GM21360 (cell line): Measurements from ENCODE around the gene VSIG4.

Experiments
- ATAC-seq: cut with Tn5 transposase; IDR thresholded peaks from one replicate; pipeline ENCODE4 v1.9.1; 2021; ENCODE audit warnings: mild to moderate bottlenecking, moderate library complexity; ENCODE audit not compliant: unreplicated experiment

VSIG4 gene

GRCh38 chrX:66024570-66024969, 15.3 kb downstream of the VSIG4 start:
- no peak for ATAC-seq

- no peak for ATAC-seq
Measured at GRCh38 chrX:66024092-66024467, 15.8 kb downstream of the VSIG4 start.

DNA sequence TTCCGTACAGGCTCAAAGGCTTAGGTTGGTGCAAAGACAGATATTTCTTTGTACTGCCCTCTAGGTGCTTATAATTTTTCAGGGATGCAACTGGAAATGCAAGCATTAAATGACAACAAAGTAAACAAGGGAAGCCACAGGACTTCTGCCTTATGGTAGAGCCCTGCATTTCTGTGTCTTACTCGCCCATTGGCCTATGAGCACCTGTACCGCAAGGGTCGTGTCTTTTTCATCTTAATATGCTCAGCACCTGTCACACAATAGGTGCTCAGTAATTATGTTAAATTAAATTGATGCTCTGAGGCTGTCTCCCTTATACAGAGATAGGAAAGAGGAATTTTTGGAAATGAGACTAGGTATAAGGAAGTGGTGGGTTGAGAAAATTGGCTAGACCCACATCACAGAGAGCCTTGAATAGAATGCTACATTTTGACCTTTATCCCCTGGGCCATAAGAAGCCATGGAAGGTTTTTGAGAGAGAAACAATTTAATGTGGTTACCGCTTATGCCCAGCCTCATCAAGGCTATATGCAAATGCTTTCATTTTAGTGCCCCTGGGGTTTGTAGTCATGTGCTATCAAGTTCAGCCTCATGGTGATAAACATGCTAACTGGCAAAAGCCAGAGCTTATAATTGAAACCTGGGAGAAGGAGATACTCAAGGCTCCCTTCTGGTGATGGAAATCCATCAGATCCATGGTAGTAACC, 16.3 kb downstream of the VSIG4 start:
- no peak for ATAC-seq

GRCh38 chrX:66022632-66023384, 17.1 kb downstream of the VSIG4 start:
- no peak for ATAC-seq

DNA sequence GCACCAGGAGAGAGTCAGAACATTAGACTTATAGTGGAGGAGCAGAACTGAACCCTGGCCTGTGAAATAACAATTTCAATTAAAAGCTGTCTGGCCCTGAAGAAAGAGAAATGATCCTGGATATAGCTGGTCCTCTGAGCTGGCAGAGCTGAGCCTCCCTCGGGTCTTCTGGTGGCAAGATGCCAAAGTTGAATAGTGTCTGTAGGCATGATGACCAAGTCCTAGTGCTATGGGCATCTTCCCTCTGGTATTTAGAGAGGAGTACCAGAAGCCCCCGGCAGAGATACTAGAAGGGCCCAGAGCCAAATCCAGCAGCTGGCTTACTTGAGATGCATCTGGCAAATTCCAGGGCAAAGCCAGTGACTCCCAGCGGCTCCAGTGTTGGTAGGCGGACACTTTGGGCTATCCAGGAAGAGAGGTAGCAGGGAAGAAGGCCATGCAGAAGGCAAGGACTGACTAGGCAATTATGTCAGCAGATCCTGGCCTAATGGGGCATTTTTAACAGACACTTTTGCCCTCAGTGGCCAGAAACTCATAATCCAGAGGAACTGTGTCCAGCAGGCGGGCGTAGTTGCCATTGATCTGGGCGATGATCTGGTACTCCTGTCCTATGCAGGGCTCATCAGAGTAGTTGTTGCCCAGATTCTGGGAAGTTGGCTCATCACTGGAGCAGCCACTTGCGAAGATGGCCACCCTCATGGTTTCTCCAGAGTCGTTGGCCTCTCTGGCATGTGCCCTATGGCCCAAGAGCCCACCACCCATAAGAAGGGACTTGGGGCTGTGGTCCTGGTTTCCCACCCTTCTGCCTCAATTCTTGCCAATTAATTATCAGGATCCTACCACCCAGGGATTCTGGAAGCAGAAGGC, 17.9 kb downstream of the VSIG4 start:
- no peak for ATAC-seq

DNA sequence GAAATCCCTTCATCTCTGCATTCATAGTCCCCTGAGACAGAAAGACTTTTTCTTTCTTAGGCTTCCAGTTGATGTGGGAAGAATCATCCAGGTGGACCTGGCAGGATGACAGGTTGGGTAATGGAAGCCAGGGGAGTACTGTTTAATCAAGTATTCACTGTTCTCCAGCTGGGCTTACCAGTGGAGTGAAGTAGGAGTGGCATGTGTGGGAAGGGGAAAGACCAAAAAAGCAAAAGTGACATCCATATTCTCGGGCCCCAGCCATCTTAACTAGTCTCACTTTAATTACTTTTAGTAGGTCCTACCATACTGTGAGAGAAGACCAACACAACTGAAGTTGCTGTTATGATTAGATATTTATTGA, 18.5 kb downstream of the VSIG4 start:
- ATAC-seq = no peak

- ATAC-seq = no peak
Measured at GRCh38 chrX:66020631-66021334, 19.1 kb downstream of the VSIG4 start.

DNA sequence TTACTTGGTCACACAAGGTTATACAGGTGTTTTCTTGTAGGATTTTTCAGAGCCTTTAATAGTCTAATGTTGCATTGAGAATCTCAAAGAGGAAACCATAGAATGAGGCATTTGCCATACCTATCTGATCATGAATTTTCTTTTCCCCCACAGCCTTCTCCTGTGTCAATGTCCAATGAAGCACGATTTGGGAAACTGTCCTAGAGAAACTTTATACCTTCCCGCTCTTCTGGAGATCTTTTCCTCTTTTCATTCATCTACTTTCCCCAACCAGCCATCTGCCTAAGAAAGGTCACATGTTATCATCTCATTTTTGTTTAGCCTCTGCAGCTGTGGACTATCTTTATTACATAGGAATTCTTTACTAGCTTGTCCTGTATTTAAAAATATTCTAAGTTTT, 19.9 kb downstream of the VSIG4 start:
- ATAC-seq = no peak

DNA sequence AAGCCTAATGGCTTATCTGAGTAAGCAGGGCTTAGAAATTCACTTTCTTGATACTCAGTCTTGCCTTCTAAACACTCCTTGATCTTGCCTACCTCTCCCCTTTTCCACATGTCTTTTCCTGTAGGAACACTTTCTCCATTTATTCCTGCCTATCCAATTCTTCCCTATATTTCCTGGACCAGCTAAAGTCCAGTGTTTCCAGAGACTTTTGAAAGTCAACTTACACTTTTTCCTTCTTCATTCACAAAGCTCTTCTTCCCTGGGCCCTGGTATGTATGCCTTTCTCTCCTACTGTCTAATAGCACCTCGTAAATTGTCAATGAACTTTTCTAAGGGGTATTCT, 20.6 kb downstream of the VSIG4 start:
- no peak for ATAC-seq

DNA sequence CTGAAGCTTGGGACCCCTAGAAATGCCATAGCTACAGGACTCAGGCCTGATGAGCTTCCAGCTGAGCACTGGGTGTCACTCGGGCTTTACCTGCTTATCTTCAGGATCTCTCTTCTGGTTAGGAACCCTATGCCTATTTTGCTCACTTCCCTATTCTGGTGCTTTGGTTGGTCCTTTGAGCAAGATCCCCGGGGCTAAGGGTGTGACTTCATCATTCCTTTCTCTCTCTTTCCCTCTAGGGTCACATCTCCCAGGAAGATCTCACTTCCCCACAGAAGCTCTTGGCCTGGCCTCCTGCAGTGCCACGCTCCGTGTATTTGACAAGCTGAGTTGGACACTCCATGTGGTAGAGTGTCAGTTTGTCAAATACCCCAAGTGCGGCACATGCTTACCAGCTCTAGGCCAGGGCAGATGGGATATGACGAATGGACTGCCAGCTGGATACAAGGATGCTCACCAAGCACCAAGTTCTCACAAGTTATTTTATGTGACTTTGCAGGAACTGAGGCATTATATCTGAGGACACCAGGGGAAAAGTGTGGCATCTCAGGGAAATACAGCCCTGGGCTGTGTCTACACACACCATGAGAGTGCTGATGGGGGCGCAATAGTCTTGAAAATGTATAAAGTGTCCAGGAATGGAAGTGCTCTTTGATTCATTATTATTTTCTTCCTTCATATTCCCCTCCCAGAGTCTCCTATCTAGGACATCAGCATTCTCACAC, 21.1 kb downstream of the VSIG4 start:
- no peak for ATAC-seq

DNA sequence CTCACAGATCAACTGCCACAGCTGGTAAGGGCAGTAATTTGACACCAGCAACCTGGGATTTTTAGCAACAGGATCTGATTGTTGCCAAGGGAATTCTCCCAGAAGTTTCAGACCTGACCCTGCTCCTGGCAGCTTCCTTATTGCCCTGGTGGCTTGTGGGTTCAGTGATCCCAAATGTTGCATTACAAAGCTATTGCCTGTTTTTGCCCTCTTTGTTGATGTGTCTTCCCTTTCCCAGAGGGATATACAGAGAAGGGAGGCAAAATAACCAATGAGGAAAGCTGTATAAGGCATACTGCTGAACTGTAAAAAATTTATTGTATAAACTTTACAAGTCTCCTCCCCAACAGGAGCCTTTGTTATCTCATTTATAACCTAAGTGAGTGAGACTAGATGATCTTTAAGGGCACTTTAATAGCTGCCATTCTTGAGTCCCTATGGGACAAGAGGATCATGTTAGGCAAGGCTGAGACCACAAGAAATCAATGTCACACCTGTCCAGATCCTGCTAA, 22.2 kb downstream of the VSIG4 start:
- no peak for ATAC-seq

DNA sequence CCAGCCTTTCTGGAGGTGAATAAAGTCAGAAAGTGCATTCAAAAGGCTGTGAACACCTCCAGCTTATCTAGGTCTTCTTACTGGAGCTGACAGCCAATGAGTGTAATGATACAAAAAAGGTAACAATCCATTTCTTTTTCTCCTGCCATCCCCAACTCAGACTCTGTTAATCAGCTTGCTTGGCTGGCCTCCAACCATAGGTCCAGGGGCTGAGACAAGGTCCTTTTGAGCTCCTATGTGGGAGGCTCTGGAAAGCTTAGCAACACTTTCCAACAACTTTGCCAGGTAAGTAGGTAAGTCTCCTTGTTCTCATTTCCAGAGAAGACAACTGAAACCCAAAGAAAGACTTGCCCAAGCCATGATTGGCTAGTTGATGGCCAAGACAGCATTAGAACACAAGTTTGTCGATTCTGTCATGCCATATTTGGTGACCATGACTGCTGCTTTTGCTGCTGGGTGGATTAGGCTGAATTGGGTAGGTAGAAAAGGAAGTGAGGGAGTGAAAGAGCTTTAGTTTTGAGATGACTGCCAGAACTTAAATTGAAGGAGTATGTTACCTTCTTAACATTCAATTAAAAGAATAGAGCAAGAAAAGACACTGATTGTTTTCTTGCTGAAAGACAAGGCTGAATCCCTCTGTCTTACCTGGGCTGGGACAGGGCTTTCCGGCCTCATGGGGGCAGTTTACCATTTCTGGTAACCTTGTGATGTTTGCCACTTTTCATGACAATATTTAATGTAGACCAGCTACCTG, 22.8 kb downstream of the VSIG4 start:
- peak; percentile 40 for ATAC-seq

DNA sequence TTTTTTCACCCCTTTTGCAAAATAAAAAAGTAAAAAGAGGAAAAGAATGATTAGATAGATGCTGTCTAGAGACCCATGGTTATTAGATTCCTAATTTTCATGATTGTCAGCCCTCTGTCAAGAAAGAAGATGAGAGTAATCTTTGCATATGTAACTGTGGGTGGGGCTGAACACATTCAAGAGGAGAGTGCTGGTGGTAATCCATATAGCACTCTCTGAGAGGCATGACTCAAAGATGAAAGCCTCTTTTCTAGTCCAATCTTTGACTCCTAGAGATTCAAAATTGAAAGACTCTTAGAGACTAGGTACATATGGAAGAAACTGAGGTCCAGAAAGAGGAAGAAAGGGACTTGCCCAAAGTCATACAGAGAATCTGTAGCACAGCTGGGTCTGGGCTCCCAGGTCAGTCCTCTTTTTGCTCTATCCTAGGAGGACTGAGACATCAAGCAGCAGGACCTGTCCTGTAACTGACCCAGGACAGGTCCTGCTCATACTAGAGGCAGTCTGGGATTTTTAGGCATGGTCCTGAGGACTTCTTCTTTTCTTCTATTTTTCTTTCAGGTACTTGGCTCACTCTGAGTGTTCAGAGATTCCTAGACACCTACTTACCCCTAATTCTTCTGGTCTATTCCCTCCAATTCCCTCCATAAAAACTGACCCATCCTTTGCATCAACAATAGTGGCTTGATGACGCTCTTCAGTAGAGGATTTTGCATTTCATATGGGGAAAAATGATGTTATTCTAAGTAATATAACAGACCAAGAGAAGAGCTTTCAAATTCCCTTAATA, 23.8 kb downstream of the VSIG4 start:
- peak; percentile 31 for ATAC-seq

DNA sequence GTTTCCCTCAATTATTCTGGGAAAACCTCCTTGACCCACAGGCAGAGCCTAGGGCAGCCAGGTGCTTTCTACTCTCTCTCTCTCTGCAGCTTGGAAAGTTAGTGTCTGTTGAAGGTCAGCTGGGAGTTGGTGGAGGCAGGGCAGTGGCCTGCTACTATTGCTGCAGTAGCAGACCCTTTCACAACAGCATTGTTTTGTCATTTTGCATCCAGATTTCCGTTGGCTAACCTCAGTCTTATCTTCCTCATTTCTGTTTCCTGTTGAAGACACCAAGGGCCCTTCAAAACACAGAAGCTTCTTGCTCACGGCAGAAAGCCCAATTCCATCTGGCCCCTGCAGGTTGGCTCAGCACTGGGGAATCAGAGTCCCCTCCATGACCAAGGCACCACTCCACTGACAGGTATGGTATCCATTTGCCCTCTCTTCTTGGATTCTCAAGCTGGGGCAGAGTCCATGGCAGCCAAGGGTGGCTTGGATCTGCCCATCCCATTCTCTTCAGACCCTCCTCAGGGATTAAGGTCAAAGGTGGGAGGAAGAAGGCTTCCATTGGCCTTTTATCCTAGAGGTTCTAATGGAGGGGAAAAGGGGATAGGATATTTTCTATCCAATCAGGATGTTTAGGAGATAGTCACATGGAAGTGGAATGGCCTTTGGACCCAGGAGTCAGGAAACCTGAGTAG, 24.6 kb downstream of the VSIG4 start:
- peak; percentile 31 for ATAC-seq

- no peak for ATAC-seq
Measured at GRCh38 chrX:66014556-66014955, 25.3 kb downstream of the VSIG4 start.

DNA sequence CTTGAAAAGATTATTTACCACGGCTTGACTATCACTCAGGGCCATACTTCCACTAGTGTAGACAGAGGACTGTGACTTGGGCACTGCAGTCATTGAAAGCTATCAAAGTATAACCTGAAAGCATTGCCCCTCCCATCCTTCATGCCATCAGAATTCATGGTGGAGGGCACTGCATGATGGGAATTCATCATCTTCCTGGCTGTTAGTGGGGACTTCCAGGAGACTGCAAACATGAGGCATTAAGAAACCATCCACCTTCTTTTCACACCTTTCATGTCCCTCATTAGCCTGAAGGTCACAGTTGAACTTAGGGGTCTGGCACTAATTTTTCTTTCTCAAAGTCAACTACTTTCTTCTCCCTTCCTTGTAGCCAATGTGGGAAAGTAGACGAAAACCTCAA, 25.8 kb downstream of the VSIG4 start:
- ATAC-seq = no peak

- no peak for ATAC-seq
Measured at GRCh38 chrX:66013194-66013816, 26.6 kb downstream of the VSIG4 start.

GRCh38 chrX:66012094-66012534, 27.8 kb downstream of the VSIG4 start:
- no peak for ATAC-seq
